HG03460 (cell line): ENCODE data around the gene ADCY5.

Source experiments
- ATAC-seq: cut with Tn5 transposase; IDR thresholded peaks from one replicate; pipeline ENCODE4 v1.9.1; 2021; ENCODE audit not compliant: unreplicated experiment

The ADCY5 gene

DNA sequence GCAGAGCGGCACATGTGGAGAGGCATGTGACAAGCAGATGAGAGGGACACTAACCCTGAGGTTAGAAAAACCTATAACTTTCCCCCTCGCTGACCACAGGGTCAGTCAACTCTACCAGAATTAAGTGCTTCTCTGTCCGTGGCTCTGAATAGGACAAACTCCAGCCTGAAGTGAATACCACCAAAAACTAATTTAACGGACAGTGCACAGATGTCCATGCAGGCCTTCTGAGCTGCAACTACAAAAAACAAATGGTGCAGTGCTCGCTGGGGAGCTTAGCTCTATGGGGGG, 59.3 kb downstream of the ADCY5 start:
- no peak for ATAC-seq

DNA sequence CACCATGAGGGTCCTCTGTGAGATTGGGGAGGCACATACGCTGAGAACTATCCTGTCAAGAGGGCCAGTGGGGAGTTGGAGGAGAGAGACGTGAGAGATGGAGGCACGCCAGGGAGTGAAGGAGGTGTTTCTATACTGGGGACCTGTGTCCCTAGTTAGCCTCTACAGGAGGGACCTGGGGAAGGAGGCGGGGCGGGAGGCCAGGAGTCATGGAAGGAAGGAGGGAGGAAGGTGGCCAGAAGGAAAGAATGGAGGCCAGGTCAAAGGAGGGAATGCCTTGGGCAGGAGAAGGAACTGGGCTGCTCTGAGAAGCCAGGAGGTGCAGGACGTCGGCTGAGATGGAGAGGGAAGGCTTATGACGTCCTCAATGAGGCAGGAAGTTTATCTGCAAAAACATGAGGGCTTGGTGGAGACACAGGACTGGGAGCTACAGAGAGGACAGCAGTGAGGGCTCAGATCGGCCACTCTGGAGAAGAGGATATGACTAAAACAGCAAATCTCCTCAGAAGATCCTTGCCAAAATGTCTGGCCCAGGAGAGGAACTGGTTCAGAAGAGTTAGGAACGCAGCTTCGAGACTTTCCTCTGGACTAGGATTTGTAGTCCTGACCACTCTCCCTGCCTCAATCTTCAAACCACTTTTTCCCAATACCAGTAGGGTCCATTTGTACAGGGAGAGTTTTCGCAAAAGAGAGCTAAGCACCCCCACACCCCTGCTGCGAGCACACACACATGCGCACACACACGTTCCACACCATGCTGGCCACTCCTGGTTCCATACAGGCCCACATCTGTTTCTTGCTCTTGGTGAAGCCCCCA, 59.9 kb downstream of the ADCY5 start:
- no peak for ATAC-seq

- ATAC-seq: no peak
Measured at GRCh38 chr3:123388042-123388441, 60.8 kb downstream of the ADCY5 start.

- no peak for ATAC-seq
Measured at GRCh38 chr3:123387532-123387931, 61.4 kb downstream of the ADCY5 start.

- ATAC-seq: no peak
Measured at GRCh38 chr3:123386477-123387040, 62.3 kb downstream of the ADCY5 start.

- no peak for ATAC-seq
Measured at GRCh38 chr3:123385981-123386380, 62.9 kb downstream of the ADCY5 start.

DNA sequence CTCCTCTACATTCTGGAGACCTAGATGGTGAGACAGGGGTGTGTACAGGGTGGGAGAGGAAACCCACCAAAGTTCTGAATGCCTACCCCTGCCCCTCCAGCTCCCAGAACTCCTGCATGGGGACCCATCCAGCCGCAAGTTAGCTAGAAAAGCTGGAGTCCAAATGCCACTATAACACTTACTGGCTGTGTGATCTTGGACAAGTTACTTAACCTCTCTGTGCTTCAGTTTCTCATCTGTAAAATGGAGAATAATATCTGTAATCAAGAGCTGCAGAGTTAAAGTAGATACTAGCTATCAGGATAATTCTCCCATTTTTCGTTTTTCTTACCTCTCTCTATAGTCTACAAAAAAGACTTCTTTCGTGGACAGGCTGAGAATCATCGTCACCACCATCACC, 63.4 kb downstream of the ADCY5 start:
- ATAC-seq: no peak

- ATAC-seq: no peak
Measured at GRCh38 chr3:123385001-123385401, 63.9 kb downstream of the ADCY5 start.

- ATAC-seq: no peak
Measured at GRCh38 chr3:123384256-123384655, 64.6 kb downstream of the ADCY5 start.

DNA sequence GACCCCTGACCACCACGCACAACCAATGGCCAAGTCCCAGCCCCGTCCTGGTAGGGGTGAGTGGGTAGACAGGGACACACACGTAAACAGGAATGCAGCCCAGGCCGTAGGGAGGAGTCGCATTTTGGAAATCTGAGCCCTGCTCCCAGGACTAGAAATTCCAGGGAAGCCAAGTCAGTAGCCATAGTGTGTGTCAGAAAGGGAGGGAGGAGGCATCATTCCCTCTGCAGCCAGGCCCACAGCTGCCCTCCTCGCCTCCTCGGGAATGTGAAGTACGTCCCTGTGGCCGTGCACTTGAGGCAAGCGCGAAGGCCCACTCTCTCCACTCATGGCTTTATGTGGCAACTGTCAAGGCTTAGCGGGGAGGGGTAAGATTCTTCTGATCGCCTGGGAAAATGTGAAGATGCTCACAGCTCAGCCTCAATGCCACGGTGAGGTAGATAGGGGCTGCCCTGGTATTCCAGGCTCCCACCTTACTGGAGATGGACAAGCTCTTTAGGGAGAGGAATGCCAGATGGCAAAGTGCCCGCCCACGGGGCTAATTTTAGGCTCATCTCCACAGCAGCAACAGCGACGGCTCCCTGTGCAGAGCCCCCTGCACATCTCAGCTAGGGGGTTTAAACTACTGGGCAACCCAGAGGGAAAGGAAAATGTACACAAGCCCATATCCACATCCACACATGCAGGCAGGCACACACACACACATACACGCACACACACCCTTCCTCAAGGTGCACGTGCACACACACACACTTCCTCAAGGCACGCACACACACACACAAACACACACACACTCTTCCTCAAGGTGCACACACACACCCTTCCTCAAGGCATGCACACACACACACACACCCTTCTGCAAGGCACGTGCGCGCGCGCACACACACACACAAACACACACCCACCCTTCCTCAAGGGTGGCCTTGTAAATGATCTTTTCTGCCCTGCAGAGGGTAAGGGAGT, 65.5 kb downstream of the ADCY5 start:
- ATAC-seq: no peak

- no peak for ATAC-seq
Measured at GRCh38 chr3:123380261-123380660, 68.6 kb downstream of the ADCY5 start.

GRCh38 chr3:123379041-123379830, 69.7 kb downstream of the ADCY5 start:
- no peak for ATAC-seq

GRCh38 chr3:123378409-123378915, 70.4 kb downstream of the ADCY5 start:
- no peak for ATAC-seq

GRCh38 chr3:123377243-123377740, 71.6 kb downstream of the ADCY5 start:
- ATAC-seq: no peak

DNA sequence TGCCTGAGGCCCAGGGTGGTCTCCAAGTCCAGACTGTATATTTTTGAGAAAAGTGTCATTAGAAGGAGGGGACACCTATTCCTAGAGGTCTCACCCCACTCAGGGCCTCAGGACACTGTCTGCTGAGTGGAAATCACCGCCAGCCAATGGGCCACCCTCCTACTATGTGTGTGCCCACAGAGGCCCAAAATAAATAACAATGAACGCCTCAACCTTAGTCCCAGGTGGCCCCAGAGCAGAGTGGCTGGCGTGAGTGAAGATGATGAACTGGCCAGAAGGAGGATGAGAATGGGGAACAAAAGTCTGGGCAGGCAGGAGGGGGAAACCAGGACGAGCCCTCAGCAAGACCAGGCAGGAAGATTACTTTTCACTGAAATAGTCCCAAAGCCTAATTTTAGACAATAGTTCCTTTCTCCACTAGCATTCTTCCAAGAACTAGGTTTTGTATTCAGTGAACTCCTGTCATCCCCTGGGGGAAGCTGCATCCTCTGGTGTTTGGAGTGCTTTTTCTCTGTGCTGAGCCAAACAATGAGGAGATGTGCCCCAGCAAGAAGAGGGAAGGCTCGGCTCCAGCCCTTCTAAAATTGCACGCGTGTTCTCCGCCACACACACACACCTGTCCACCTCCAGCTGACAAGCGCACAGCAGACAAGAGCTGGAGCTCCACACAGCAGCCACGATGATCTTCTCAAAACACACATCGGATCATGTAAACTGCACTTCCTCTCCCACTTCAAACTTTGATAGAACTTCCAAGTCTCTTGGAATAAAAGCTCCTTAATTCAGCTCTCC, 72.2 kb downstream of the ADCY5 start:
- ATAC-seq: no peak

DNA sequence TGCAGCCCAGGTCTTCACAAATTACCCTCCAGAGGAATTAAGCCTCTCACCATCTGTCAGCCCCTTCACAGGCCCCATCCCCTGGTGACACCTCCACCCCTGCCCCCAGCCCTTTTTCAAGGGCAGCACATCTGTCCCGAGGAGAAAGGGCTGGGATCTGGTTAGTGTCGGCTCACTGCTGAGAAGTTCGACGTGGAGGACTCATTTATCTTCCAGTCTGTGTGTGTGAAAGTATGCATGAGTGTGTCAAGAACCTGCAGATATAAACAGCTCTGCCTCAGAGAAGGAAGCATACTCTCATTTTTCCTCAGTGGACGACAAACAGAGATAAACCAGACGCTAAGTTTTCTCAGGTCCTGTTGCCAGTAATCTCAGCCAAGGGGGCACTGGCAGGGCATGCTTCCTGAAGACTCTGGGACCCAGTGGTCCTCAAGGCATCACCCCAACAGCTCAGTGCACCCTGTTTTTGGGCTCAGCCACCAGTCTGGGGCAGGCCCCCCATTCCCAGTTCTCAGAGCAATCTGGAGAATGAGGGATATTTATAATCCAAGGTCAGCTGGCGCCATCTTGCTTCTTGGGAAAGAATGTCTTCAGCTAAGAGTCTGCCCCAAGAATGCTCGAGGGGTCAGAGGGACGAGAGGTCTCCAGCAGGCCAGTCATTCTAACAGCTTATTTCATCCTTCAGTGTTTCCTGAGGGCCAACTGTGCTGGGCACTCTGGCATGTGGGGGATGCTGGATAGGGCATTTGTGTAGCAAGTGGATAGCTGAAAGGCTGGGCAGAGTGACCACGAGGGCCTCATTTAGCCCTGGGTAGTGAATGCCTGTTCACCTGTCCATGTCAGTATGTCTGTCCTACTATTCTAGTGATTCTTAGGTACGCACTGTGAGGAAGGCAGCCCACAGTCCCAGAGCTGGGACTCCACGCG, 73.6 kb downstream of the ADCY5 start:
- no peak for ATAC-seq

GRCh38 chr3:123374016-123374415, 74.9 kb downstream of the ADCY5 start:
- no peak for ATAC-seq

DNA sequence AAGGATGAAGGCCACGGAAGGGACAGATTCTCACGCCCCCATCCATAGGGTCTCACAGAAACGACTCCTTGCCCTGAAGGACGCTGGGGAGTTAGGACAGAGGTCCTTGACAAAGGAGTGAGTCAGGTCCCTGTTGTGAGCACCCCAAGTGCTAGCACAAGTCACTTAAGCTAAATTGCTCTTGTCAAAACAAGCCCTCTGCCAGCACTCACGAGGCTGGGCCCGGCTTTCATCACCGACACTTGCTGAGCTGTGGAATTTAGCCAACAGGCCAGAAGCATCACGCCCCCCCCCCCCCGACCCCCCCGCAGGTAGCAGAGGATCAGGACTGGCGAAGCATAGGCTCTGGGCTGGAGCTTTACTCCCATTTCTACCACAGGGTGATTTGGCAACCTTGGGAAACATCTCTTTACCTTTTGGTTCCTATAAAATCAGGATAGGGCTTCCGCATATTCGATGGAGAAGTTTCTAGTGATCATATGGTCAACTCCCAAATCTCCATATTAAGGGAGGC, 75.4 kb downstream of the ADCY5 start:
- ATAC-seq: no peak
